Heart left ventricle (tissue), 13 donors: ENCODE measurements around the gene TAF6.

Source experiments
- POLR2A ChIP-seq, 2 donors: fragments of 450-650 bp; IDR thresholded peaks; one replicate each; pipeline ENCODE4 v1.6.1; 2017; ENCODE audit warnings: antibody characterized with exemption in 2 of 2, mild to moderate bottlenecking in 2 of 2, moderate library complexity in 2 of 2
- TF ChIP-seq, protein P1 (sequence below), 12 donors: fragments of 200-600 bp; sonication (generic) in 4 of 12; IDR thresholded peaks; one replicate each; pipeline versions ENCODE4 v1.5.0 to v1.8.0; 2018 to 2022; ENCODE audit warnings: antibody characterized with exemption in 12 of 12, mild to moderate bottlenecking in 5 of 12
- donor health status: ischemic (EF 13 %, LVEDD 7.1; RV severe dilation, severe dysfunction).
- donor health status: DM: no; HTN: yes; CAD: no.
- donor health status: DM: no; HTN: no; CAD: no.
- donor health status: ischemic (EF 25% LVEDD 6.9; RV normal size, moderate dysfunction).
- donor health status: ischemic (EF 25% LVEDD 5.7; RV mildly dilated, moderate dysfunction).
- donor health status: ischemic (EF 35%, LVEDD 5.7; RV mildly dilated, moderate dysfunction).
- donor health status: nonischemic (EF 11% LVEDD 7.7; RV severe dilation, severe dysfunction).
- donor health status: DM: yes; HTN: yes; CAD: no.
- donor health status: PGD.
- donor health status: ischemic (EF 29% LVEDD 5.4; RV normal size, mild dysfunction).
- donor health status: nonischemic (EF 23%, LVEDD 6.1; RV moderate dilation, normal function).

DNA sequence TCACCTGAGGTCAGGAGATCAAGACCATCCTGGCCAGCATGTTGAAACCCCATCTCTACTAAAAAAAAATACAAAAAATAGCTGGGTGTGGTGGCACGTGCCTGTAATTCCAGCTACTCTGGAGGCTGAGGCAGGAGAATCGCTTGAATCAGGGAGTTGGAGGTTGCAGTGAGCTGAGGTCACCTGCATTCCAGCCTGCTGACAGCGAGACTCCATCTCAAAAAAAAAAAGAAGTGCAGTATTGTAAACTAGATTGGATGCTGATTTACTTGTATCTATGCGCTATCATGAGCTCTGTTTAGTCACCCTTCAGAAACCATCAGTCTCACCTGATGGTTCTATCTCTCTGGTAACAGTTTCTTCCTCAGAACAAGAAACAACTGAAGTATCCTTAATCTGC is 55.8 kb downstream of the TAF6 start:
- TF ChIP-seq, protein P1, sequence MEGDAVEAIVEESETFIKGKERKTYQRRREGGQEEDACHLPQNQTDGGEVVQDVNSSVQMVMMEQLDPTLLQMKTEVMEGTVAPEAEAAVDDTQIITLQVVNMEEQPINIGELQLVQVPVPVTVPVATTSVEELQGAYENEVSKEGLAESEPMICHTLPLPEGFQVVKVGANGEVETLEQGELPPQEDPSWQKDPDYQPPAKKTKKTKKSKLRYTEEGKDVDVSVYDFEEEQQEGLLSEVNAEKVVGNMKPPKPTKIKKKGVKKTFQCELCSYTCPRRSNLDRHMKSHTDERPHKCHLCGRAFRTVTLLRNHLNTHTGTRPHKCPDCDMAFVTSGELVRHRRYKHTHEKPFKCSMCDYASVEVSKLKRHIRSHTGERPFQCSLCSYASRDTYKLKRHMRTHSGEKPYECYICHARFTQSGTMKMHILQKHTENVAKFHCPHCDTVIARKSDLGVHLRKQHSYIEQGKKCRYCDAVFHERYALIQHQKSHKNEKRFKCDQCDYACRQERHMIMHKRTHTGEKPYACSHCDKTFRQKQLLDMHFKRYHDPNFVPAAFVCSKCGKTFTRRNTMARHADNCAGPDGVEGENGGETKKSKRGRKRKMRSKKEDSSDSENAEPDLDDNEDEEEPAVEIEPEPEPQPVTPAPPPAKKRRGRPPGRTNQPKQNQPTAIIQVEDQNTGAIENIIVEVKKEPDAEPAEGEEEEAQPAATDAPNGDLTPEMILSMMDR (IDR thresholded peaks at IDR 0.05), result no peak
- TF ChIP-seq POLR2A (IDR thresholded peaks at IDR 0.05), result no peak
